Parathyroid adenoma (tissue), 2 donors: ENCODE data around the gene RMND5A.

Experiments
- H2AFZ ChIP-seq: fragments of 300-600 bp; sonication (generic); one replicate; pipeline ENCODE4 v1.7.0; 2017; ENCODE audit warnings: antibody characterized with exemption, mild to moderate bottlenecking
- H3K27ac ChIP-seq: fragments of 300-600 bp; sonication (generic); one replicate; pipeline ENCODE4 v1.7.0; 2017
- H3K27me3 ChIP-seq: fragments of 300-600 bp; sonication (generic); one replicate; pipeline ENCODE4 v1.7.0; 2017; ENCODE audit warnings: low read length; ENCODE audit not compliant: control insufficient read depth, insufficient read depth
- H3K36me3 ChIP-seq: fragments of 300-600 bp; sonication (generic); one replicate; pipeline ENCODE4 v1.7.0; 2017; ENCODE audit warnings: low read length; ENCODE audit not compliant: control insufficient read depth, insufficient read depth
- H3K4me1 ChIP-seq: fragments of 300-600 bp; sonication (generic); one replicate; pipeline ENCODE4 v1.7.0; 2017; ENCODE audit warnings: control low read depth
- H3K4me2 ChIP-seq: fragments of 300-600 bp; sonication (generic); one replicate; pipeline ENCODE4 v1.7.0; 2017; ENCODE audit warnings: low read length
- H3K4me3 ChIP-seq: fragments of 300-600 bp; sonication (generic); one replicate; pipeline ENCODE4 v1.7.0; 2017; ENCODE audit warnings: low read depth, low read length
- H3K79me2 ChIP-seq: fragments of 300-600 bp; sonication (generic); one replicate; pipeline ENCODE4 v1.7.0; 2017; ENCODE audit warnings: control low read depth
- H3K9ac ChIP-seq: fragments of 300-600 bp; sonication (generic); one replicate; pipeline ENCODE4 v1.7.0; 2017; ENCODE audit warnings: mild to moderate bottlenecking
- H3K9me3 ChIP-seq: fragments of 300-600 bp; sonication (generic); one replicate; pipeline ENCODE4 v1.7.0; 2017; ENCODE audit warnings: low read length; ENCODE audit not compliant: control insufficient read depth
- CTCF ChIP-seq: fragments of 300-600 bp; sonication (generic); IDR thresholded peaks from one replicate; pipeline ENCODE4 v1.7.0; 2017; ENCODE audit warnings: antibody characterized with exemption, mild to moderate bottlenecking
- donor health status: primary hyperparathyroidism.

RMND5A gene

DNA sequence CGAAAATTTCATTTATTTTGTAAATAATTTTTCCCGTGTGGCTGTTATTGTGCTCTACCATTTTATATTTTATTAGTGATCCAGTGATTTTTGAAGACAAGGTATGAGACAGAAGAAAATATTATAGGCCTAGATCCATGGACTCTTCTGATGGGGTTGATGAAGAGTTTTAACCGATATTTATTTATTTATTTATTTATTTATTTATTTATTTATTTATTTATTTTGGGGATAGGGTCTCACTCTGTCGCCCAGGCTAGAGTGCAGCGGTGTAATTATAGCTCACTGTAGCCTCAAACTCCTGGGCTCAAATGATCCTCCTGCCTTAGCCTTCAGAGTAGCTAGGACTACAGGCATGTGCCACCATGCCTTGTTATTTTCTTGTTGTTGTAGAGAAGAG, 33.6 kb upstream of the RMND5A start:
- TF ChIP-seq CTCF = no peak
- no peak overlapping the region for H3K9ac ChIP-seq
- H3K79me2 ChIP-seq = no peaks in the 10 kb centered on the region
- H3K9me3 ChIP-seq = no peaks in the 10 kb centered on the region
- no peak overlapping the region for H3K27ac ChIP-seq
- H3K4me3 ChIP-seq = no peak overlapping the region
- no peaks in the 10 kb centered on the region for H3K4me1 ChIP-seq
- no peak overlapping the region for H2AFZ ChIP-seq
- no peaks in the 10 kb centered on the region for H3K36me3 ChIP-seq
- no peak overlapping the region for H3K4me2 ChIP-seq
- no peaks in the 10 kb centered on the region for H3K27me3 ChIP-seq

DNA sequence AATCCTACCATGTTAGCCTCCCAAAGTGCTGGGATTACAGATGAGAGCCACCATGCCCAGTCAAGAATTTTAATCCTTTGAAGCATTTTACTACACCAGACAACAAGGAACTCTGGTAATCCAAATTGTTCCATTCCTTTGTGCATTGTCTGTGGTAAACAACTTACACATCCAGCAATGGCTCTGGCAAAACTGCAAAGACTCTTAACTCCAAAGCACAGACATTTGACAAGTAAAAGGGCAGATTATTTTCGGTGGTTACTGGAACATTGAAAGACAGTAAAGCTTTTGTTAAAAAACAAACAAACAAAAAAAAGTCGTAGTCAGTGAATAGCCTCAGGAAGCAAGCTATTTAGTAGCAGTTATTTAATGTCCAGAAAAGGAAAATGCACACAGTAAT, 33.2 kb upstream of the RMND5A start:
- no peak overlapping the region for H3K4me3 ChIP-seq
- no peak overlapping the region for H3K27ac ChIP-seq
- H3K27me3 ChIP-seq = no peaks in the 10 kb centered on the region
- H3K9ac ChIP-seq = no peak overlapping the region
- H3K79me2 ChIP-seq = no peaks in the 10 kb centered on the region
- no peak for TF ChIP-seq CTCF
- no peaks in the 10 kb centered on the region for H3K36me3 ChIP-seq
- H2AFZ ChIP-seq = no peak overlapping the region
- no peak overlapping the region for H3K4me2 ChIP-seq
- no peaks in the 10 kb centered on the region for H3K9me3 ChIP-seq
- H3K4me1 ChIP-seq = no peaks in the 10 kb centered on the region

DNA sequence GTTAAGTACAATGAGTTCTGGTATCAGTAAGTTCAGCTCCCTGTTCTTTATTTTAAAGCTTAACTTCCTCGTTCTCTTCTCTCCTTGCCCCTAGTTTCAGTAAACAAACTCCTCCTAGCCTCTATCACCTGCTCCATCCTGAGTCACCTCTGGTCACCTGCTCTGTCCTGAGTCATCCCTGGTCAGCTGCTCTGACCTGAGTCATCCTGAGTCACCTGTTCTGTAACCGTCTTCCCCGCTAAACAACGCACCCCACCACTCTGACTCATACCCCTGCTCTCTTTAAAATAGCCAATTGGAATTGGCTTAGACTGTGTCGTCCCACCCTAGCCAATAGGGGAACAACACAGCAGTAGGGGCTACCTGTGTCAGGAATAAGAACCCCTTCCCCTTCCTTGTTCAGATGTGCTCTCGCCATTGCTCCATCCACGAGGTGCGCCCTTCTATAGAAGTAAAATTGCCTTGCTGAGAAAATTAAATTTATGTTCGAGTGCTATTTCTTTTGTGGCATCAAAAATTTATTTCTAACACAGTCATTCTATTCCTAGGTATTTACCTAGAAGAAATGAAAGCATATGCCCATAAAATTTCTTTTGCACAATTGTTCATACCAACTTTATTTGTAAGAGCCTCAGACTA, 24.9 kb upstream of the RMND5A start:
- H3K4me1 ChIP-seq = no peaks in the 10 kb centered on the region
- no peaks in the 10 kb centered on the region for H3K9me3 ChIP-seq
- H3K4me2 ChIP-seq = no peak overlapping the region
- H3K27ac ChIP-seq = no peak overlapping the region
- H3K79me2 ChIP-seq = no peaks in the 10 kb centered on the region
- H3K4me3 ChIP-seq = no peak overlapping the region
- no peak overlapping the region for H3K9ac ChIP-seq
- H3K36me3 ChIP-seq = no peaks in the 10 kb centered on the region
- H2AFZ ChIP-seq = no peak overlapping the region
- H3K27me3 ChIP-seq = no peaks in the 10 kb centered on the region
- TF ChIP-seq CTCF = no peak

- no peak for TF ChIP-seq CTCF
- no peaks in the 10 kb centered on the region for H3K79me2 ChIP-seq
- no peak overlapping the region for H2AFZ ChIP-seq
- no peak overlapping the region for H3K27ac ChIP-seq
- no peak overlapping the region for H3K4me2 ChIP-seq
- H3K4me1 ChIP-seq = no peaks in the 10 kb centered on the region
- no peaks in the 10 kb centered on the region for H3K36me3 ChIP-seq
- no peak overlapping the region for H3K4me3 ChIP-seq
- H3K9ac ChIP-seq = no peak overlapping the region
- H3K9me3 ChIP-seq = no peaks in the 10 kb centered on the region
- no peaks in the 10 kb centered on the region for H3K27me3 ChIP-seq
Observed at GRCh38 chr2:86697551-86698104, 22.5 kb upstream of the RMND5A start.

DNA sequence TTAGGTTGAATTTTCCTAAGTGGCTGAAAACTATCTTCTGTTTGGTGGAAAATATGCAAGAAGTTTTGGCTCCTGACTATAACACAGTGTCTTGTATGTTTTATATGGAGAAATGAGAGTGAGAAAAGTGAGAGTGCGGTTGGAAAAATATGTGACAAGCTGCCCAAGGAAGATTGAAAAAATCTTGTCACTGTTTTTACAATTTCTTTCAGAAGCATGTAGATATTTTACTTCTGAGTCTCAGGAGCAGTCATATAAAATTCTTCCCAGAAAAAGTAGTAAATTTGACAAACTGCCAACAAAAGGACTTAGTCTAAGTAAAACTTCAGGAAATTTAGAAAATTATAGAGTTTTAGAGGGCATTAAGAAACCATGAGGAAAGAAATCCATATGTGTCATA, 19.4 kb upstream of the RMND5A start:
- no peaks in the 10 kb centered on the region for H3K9me3 ChIP-seq
- no peak overlapping the region for H3K4me2 ChIP-seq
- no peaks in the 10 kb centered on the region for H3K79me2 ChIP-seq
- H3K4me1 ChIP-seq = no peaks in the 10 kb centered on the region
- no peak overlapping the region for H3K9ac ChIP-seq
- no peaks in the 10 kb centered on the region for H3K27me3 ChIP-seq
- H3K4me3 ChIP-seq = no peak overlapping the region
- H2AFZ ChIP-seq = no peak overlapping the region
- TF ChIP-seq CTCF = no peak
- no peak overlapping the region for H3K27ac ChIP-seq
- no peaks in the 10 kb centered on the region for H3K36me3 ChIP-seq
